IPS-20b (cell line): ENCODE data around the gene PPP1R3A.
"Not testable (repeated sequence)": the region's sequence is repeated elsewhere in the genome, so short reads cannot be mapped to it uniquely, and the experiment has no call there.

Source experiments
- H3K27ac ChIP-seq: one replicate; pipeline ENCODE4 v1.5.1; 2013; ENCODE audit warnings: low read length
- H3K27me3 ChIP-seq: 2 replicates; pipeline ENCODE4 v1.6.1; 2013; ENCODE audit warnings: mild to moderate bottlenecking, low read length, inconsistent platforms; ENCODE audit not compliant: insufficient read depth
- H3K36me3 ChIP-seq: 2 replicates; pipeline ENCODE4 v1.6.1; 2013; ENCODE audit warnings: low read depth, mild to moderate bottlenecking, inconsistent platforms, low read length, moderate library complexity; ENCODE audit not compliant: insufficient read depth
- H3K4me1 ChIP-seq: 2 replicates; pipeline ENCODE4 v1.6.1; 2013; ENCODE audit warnings: mild to moderate bottlenecking, control low read depth, inconsistent platforms, low read length, moderate library complexity; ENCODE audit not compliant: insufficient read depth
- H3K4me3 ChIP-seq: 2 replicates; pipeline ENCODE4 v1.5.1; 2013; ENCODE audit warnings: mild to moderate bottlenecking, low read length, inconsistent platforms
- H3K9ac ChIP-seq: 2 replicates; pipeline ENCODE4 v1.6.1; 2013; ENCODE audit warnings: low read depth, mild to moderate bottlenecking, inconsistent platforms, low read length, moderate library complexity
- H3K9me3 ChIP-seq: 2 replicates; pipeline ENCODE4 v1.6.1; 2013; ENCODE audit warnings: mild to moderate bottlenecking, low read depth, low read length, inconsistent platforms; ENCODE audit not compliant: insufficient read depth

The PPP1R3A gene, protein sequence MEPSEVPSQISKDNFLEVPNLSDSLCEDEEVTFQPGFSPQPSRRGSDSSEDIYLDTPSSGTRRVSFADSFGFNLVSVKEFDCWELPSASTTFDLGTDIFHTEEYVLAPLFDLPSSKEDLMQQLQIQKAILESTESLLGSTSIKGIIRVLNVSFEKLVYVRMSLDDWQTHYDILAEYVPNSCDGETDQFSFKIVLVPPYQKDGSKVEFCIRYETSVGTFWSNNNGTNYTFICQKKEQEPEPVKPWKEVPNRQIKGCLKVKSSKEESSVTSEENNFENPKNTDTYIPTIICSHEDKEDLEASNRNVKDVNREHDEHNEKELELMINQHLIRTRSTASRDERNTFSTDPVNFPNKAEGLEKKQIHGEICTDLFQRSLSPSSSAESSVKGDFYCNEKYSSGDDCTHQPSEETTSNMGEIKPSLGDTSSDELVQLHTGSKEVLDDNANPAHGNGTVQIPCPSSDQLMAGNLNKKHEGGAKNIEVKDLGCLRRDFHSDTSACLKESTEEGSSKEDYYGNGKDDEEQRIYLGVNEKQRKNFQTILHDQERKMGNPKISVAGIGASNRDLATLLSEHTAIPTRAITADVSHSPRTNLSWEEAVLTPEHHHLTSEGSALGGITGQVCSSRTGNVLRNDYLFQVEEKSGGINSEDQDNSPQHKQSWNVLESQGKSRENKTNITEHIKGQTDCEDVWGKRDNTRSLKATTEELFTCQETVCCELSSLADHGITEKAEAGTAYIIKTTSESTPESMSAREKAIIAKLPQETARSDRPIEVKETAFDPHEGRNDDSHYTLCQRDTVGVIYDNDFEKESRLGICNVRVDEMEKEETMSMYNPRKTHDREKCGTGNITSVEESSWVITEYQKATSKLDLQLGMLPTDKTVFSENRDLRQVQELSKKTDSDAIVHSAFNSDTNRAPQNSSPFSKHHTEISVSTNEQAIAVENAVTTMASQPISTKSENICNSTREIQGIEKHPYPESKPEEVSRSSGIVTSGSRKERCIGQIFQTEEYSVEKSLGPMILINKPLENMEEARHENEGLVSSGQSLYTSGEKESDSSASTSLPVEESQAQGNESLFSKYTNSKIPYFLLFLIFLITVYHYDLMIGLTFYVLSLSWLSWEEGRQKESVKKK

DNA sequence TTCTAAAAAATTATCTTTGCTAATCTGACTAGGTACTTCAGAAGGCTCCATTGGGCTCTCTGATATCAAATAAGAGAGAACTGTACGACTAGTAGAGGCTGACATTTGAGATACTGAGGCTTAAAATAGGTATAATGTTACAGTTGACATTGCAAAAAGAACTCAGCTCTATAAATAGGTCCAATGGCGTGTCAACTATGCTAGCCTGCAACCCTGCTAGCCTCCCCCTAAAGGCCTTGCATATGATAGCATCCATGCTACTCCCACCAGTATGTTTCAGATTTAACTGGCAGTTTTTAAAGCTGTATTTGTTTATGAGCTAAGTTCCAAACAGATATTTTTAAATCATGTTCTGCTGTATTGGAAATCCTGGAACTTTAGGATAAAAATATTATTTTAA lies at the start of gene PPP1R3A:
TSS of gene PPP1R3A (minus strand) at position 64 of the 400 bp plus-strand sequence. CDS start at position 51, 13 bp downstream.
- no peak within 1 kb of the TSS for H3K9ac ChIP-seq
- H3K27ac ChIP-seq, result no peak within 1 kb of the TSS
- H3K36me3 ChIP-seq, result no peaks in the 10 kb centered on the region
- H3K27me3 ChIP-seq, result no peaks in the 10 kb centered on the region
- H3K9me3 ChIP-seq, result no peaks in the 10 kb centered on the region
- H3K4me3 ChIP-seq, result no peak within 1 kb of the TSS
- no peaks in the 10 kb centered on the region for H3K4me1 ChIP-seq

DNA sequence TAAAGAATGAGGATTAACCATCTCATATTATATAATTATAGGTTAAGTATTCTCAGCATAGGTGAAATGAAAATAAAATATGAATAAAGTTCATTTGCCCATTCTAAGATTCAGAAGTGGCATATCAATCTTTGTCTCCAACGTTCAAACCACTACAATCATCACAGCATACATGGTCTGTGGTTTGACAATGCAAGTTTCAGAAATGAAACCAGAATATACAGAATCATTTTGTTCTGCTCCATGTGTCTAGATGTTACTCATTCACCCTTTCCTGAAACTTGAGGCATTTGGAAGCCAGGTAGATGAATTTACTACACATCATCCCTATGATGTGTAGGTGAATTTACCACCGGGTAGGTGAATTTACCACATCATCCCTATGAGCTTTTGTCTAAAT lies 44.5 kb upstream of the PPP1R3A start:
- Histone ChIP-seq H3K36me3 (no peaks in the 10 kb centered on the region), H3K27ac (no peak overlapping the region), H3K4me3 (no peak overlapping the region), H3K27me3 (no peaks in the 10 kb centered on the region), H3K9ac (no peak overlapping the region), H3K9me3 (peaks cover 15% of the 10 kb centered on the region), H3K4me1 (no peaks in the 10 kb centered on the region)

DNA sequence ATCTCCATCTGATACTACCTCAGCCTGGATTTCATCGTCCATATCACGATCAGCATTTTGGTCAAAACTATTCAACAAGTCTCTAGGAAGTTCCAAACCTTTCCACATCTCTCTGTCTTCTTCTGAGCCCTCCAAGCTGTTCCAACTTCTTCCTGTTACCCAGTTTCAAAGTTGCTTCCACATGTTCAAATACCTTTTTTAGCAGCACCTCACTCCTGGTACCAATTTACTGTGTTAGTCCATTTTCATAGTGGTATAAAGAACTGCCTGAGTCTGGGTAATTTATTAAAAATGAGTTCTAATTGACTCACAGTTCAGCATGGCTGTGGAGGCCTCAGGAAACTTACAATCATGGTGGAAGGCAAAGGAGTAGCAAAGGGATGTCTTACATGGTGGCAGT lies 41.1 kb upstream of the PPP1R3A start:
- H3K9ac ChIP-seq, result no peak overlapping the region

DNA sequence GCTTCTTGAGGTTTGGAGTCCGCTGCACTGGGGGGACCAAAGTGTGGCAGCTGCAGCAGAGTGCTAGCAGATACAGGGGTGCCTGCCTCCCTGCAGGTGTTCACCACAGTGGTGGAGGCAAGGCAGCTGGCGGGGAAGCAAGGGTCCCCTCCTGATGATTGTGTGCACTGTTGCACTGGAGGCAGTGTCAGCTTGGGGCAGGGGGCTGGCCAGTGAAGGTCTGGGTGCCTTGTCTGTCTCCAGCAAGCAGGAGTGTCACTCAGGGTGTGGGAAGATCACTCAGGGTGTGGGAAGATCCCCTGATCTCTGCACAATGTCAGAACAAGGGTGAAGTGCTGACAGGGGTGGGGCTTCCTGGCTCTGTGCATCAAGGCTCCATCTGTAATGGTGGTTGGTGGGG lies 36.3 kb upstream of the PPP1R3A start:
- Histone ChIP-seq H3K9me3 (peaks cover 34% of the 10 kb centered on the region), H3K4me3 (no peak overlapping the region), H3K9ac (no peak overlapping the region), H3K27ac (no peak overlapping the region), H3K27me3 (no peaks in the 10 kb centered on the region), H3K36me3 (no peaks in the 10 kb centered on the region), H3K4me1 (no peaks in the 10 kb centered on the region)

More for the DNA sequence above, 41.1 kb upstream of the PPP1R3A start:
- no peaks in the 10 kb centered on the region for H3K36me3 ChIP-seq
- H3K27ac ChIP-seq, result no peak overlapping the region
- H3K4me3 ChIP-seq, result no peak overlapping the region
- peaks cover 18% of the 10 kb centered on the region for H3K9me3 ChIP-seq
- no peaks in the 10 kb centered on the region for H3K27me3 ChIP-seq
- H3K4me1 ChIP-seq, result no peaks in the 10 kb centered on the region

DNA sequence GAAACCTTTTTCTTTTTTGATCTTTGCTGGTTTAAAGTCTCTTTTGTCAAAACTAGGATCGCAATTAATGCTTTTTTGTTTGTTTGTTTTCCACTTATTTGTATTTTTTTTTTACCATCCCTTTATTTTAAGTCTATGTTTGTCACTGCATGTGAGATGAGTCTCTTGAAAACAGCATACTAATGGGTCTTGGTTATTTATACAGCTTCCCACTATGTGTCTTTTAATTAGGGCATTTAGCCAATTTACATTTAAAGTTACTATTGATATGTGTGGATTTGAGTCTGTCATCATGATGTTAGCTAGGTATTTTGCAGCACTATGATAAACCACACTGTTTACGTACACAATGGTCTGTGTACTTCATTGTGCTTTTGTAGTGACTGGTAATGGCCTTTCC lies 34.7 kb upstream of the PPP1R3A start:
- H3K4me1 ChIP-seq, result no peaks in the 10 kb centered on the region
- H3K27me3 ChIP-seq, result no peaks in the 10 kb centered on the region
- H3K9me3 ChIP-seq, result peaks cover 24% of the 10 kb centered on the region
- H3K36me3 ChIP-seq, result no peaks in the 10 kb centered on the region
- no peak overlapping the region for H3K27ac ChIP-seq
- no peak overlapping the region for H3K9ac ChIP-seq
- no peak overlapping the region for H3K4me3 ChIP-seq

DNA sequence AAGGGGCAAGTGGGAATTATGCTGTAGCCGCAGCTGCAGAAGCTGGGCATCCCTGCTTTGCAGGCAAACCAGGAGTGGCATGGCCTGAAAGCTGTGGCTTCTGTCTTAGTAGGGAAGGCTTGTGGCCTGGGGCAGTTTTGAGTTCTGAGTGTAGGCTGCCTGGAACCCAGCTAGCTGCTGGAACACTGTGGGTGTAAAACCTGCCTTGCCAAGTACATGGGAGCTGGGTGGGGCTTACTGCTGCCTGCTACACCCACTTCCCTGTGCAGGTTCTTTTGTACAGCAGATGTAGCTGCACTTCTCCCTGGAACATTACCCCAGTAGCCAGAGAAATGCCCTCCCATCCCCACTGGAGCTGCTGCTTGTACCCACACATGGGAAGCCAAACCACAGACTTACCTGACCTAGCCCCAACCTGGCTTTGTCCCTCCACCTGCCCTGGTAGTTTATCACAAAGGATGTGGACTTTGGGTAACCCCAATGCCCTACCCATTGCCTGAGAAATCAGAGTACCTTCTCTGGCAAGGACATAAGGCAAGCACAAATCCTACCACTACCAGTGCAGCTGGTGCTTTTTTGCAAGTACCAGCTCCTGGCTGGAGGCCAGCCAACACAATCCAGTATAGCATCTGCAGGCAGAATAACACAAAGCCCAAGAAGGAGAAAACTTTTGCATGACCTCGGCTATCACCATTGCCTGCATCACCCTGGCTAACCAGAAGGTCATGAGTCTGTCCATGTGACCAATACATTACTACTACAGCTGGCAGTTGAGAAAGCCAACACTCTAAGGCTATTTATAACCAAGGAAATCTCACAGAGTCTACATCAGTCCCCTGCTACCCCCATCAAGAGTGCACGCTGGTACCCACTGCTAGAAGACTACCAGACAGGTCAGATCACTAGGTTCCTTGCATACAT lies 26.5 kb upstream of the PPP1R3A start:
- H3K27ac ChIP-seq, result no peak overlapping the region
- no peak overlapping the region for H3K9ac ChIP-seq
- H3K36me3 ChIP-seq, result no peaks in the 10 kb centered on the region
- no peaks in the 10 kb centered on the region for H3K4me1 ChIP-seq
- H3K27me3 ChIP-seq, result no peaks in the 10 kb centered on the region
- H3K9me3 ChIP-seq, result no peaks in the 10 kb centered on the region
- H3K4me3 ChIP-seq, result no peak overlapping the region

DNA sequence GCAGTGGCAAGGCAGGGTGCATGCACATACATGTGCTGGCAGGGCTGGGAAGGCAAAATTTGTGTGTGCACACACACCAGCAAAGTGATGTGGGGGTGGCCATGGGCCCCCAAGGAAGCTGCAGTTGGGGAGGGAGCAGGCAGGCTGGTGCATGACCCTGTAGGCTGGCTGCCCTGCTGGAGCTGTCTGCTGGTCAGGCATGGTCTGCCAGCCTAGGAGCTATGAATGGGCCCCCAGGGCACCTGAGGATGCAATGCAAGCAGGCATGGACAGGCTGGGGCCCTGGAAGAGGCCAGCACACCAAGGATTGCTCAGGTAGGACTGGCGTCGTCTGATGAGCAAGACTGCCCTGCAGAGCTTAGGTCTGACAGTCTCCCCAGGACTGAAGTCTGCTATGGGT lies 18.2 kb upstream of the PPP1R3A start:
- H3K4me3 ChIP-seq, result no peak overlapping the region
- no peaks in the 10 kb centered on the region for H3K27me3 ChIP-seq
- H3K27ac ChIP-seq, result no peak overlapping the region
- H3K9me3 ChIP-seq, result 0 out of 2 replicates have a peak, but pooled peaks cover 3% of the 10 kb centered on the region
- H3K36me3 ChIP-seq, result no peaks in the 10 kb centered on the region
- H3K4me1 ChIP-seq, result no peaks in the 10 kb centered on the region
- no peak overlapping the region for H3K9ac ChIP-seq

DNA sequence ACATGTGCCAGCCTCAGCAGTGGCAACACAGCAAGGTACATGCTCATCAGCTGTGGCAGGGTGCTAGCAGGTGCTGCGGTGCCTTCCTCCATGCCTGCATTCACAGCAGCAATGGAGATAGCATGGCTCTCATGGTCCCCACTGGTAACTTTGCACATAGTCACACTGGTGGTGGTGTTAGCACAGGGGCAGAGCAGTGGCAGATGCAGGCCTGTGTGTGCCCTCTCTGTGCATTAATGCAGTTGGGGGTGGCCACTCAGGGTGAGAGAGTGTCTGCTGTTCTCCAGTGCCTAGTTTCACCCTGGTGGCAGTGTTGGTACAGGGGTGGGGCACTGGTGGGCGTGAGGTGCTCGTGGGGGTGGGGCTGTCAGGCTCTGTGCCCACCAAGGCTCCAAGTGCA lies 17.7 kb upstream of the PPP1R3A start:
- H3K27me3 ChIP-seq, result no peaks in the 10 kb centered on the region
- no peak overlapping the region for H3K27ac ChIP-seq
- no peak overlapping the region for H3K9ac ChIP-seq
- H3K4me3 ChIP-seq, result no peak overlapping the region
- no peaks in the 10 kb centered on the region for H3K4me1 ChIP-seq
- H3K36me3 ChIP-seq, result no peaks in the 10 kb centered on the region
- 0 out of 2 replicates have a peak, but pooled peaks cover 6% of the 10 kb centered on the region for H3K9me3 ChIP-seq

DNA sequence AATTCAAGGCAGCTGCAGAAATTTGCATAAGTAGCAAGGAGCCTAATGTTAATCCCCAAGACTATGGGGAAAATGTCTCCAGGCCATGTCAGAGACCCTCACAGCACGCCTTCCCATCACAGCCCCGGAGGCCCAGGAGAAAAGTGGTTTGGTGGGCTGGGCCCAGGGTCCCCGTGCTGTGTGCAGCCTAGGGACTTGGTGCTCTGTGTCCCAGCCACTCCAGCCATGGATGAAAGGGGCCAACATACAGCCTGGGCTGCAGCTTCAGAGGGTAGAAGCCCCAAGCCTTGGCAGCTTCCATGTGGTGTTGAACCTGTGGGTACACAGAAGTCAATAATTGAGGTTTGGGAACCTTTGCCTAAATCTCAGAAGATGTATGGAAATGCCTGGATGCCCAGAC lies 10.6 kb upstream of the PPP1R3A start:
- not testable (repeated sequence) for H3K27ac ChIP-seq, H3K27me3 ChIP-seq, H3K36me3 ChIP-seq, H3K4me1 ChIP-seq, H3K9me3 ChIP-seq, H3K4me3 ChIP-seq, H3K9ac ChIP-seq

DNA sequence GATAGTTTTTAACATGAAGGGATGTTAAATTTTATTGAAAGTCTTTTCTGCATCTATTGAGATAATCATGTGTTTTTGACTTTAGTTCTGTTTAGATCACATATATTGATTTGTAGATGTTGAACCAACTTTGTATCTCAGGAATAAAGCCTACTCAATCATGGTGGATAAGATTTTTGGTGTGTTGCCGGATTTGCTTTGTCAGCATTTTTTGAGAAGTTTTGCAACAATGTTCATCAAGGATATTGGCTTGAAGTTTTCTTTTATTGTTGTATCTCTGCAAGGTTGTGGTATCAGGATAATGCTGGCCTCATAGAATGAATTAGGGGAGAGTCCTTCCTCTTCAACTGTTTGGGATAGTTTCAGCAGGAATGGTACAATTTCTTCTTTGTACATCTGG lies 9.3 kb upstream of the PPP1R3A start:
- Histone ChIP-seq H3K36me3 (no peaks in the 10 kb centered on the region), H3K4me1 (no peaks in the 10 kb centered on the region)

DNA sequence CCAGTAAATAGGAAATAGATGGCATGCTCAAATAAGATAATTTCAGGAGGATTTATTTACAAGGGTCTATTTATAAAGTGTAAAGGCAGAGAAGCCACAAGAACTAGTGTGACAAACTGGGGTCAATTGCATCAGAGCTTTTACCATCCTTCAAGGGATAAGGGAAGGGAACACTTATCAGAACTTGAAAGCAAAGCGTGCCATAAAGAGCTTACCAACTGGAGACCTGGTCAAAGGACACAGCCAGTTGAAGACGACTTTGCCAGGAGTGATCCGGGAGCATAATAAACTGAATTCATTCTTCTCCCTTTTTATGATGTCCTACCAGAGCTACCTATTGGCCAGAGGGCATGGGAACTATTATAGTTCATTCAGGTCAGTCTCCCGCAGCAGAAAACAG lies 3.2 kb upstream of the PPP1R3A start:
- no peaks in the 10 kb centered on the region for H3K36me3 ChIP-seq
- H3K4me1 ChIP-seq, result no peaks in the 10 kb centered on the region
- H3K9me3 ChIP-seq, result no peaks in the 10 kb centered on the region
- no peak overlapping the region for H3K9ac ChIP-seq
- H3K27me3 ChIP-seq, result no peaks in the 10 kb centered on the region
- H3K27ac ChIP-seq, result no peak overlapping the region
- H3K4me3 ChIP-seq, result no peak overlapping the region

More for the DNA sequence above, 9.3 kb upstream of the PPP1R3A start:
- H3K9ac ChIP-seq, result no peak overlapping the region
- 0 out of 2 replicates have a peak, but pooled peaks cover 6% of the 10 kb centered on the region for H3K9me3 ChIP-seq
- no peak overlapping the region for H3K27ac ChIP-seq
- H3K4me3 ChIP-seq, result no peak overlapping the region
- no peaks in the 10 kb centered on the region for H3K27me3 ChIP-seq
